ENCODE results near the gene RASSF3.

GRCh38 chr12:64685605-64686004 lies 75.3 kb downstream of the RASSF3 start:
- no peak for TF ChIP-seq EZH2 (IDR thresholded peaks at IDR 0.05; ENCODE audit: low read length, unreplicated experiment)
- TF ChIP-seq, protein P1, sequence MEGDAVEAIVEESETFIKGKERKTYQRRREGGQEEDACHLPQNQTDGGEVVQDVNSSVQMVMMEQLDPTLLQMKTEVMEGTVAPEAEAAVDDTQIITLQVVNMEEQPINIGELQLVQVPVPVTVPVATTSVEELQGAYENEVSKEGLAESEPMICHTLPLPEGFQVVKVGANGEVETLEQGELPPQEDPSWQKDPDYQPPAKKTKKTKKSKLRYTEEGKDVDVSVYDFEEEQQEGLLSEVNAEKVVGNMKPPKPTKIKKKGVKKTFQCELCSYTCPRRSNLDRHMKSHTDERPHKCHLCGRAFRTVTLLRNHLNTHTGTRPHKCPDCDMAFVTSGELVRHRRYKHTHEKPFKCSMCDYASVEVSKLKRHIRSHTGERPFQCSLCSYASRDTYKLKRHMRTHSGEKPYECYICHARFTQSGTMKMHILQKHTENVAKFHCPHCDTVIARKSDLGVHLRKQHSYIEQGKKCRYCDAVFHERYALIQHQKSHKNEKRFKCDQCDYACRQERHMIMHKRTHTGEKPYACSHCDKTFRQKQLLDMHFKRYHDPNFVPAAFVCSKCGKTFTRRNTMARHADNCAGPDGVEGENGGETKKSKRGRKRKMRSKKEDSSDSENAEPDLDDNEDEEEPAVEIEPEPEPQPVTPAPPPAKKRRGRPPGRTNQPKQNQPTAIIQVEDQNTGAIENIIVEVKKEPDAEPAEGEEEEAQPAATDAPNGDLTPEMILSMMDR (conservative IDR thresholded peaks at IDR 0.05; ENCODE audit: low read depth, low read length): no peak
